ENCODE measurements around the gene KRT85.
A peak's percentile ranks its signal among the peaks of the same experiment; 100 is the strongest.

Gene KRT85

GRCh38 chr12:52394836-52395405, 27.6 kb upstream of the KRT85 start:
- DNase-seq, result no peak

DNA sequence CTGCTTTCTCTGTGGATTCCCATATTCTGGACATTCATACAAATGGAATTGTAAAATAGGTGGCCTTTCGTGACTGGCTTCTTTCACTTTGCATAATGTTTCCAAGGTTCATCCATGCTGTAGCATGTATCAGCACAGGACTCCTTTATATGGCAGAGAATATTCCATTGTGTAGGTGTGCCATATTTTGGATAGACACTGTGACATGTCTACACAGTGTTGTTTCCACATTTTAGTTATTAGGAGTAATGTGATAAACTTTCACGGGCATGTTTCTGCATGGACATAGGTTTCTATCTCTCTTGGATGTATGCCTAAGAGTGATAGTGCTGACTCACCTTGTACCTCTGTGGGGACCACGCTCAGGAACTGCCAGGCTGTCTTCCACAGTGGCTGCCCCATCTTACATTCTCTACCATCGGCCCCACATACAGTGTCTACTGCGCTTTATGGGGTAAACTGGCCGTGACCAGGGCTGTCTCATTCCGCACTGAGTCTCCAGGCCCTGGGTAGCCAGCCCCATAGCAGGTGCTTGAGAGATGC, 25.3 kb upstream of the KRT85 start:
- no peak for DNase-seq

GRCh38 chr12:52391618-52392002, 24.3 kb upstream of the KRT85 start:
- no peak for DNase-seq

GRCh38 chr12:52390739-52391617, 23.7 kb upstream of the KRT85 start:
- DNase-seq, result peak in 3 of 4 experiments; percentile 9 to 40 (median 30)

GRCh38 chr12:52389313-52390207, 22.3 kb upstream of the KRT85 start:
- DNase-seq, result no peak

DNA sequence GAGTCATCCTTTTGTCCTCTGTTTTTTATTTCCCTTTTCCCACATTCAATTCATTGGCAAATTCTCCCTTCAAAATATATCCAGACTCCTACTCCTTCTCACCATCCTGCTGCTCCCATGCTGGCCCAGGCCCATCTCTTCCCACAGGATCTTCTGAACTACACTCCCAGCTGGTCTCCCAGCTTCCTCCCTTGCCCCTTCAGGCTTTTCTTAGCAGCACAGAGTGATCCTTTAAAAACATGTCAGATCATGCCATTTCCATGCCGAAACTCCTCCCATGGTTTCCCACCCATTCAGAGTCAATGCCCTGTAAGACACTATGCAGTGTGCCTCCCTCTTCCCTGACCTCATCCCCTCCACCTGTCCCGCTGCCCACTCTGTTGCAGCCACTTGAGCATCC, 20.6 kb upstream of the KRT85 start:
- no peak for DNase-seq

DNA sequence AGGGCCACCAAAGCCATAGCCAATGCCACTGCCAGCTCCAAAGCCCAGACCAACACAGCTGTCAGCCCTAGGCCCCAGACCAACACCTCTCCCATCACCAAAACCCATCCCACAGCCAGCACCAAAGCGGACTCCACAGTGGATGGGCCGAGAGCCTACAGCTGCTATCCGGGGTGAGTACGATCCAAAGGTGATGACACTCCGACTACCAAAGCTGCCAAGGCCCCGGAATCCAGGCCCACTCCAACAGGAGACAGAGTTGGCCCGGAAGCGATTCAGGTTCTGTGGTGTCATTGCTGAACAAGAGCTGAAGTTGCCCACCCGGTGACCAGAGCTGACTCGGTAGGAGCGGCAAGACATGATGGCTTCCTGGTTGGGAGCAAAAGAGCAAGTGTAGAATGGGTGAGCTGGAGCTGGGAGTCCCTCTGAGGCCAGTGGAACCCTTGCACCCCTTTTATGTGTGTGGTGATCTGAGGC, 18.0 kb upstream of the KRT85 start, which contains the start of gene KRT84:
KRT84 (minus strand) TSS at position 427 of the 477 bp plus-strand sequence; CDS start at position 360, 67 bp downstream.
- no peak for DNase-seq

- DNase-seq, result no peak
Observed at GRCh38 chr12:52383331-52383730, 16.1 kb upstream of the KRT85 start.

- no peak for DNase-seq
Observed at GRCh38 chr12:52382854-52383253, 15.6 kb upstream of the KRT85 start.

DNA sequence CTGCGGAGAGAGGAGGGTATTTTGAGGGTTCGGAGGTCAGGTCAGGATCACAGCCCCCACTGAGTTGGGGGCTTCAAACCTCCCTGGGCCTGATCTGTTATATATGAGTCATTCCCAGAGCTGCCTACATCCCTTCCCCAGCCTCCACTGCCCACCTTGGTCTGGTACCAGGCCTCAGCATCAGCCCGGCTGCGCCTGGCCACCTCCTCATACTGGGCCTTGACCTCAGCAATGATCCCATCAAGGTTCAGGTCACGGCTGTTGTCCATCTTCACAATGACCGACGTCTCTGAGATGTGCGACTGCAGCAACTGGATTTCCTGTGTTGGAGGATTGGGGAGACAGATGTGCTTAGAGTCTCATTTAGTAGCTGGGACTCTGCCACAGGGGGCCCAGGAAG, 13.9 kb upstream of the KRT85 start:
- DNase-seq, result no peak

GRCh38 chr12:52380271-52380694, 13.0 kb upstream of the KRT85 start:
- DNase-seq, result peak; percentile 10 to 55 (median 33)

- no peak for DNase-seq
Observed at GRCh38 chr12:52379536-52379935, 12.3 kb upstream of the KRT85 start.

- no peak for DNase-seq
Observed at GRCh38 chr12:52378091-52378490, 10.8 kb upstream of the KRT85 start.

GRCh38 chr12:52377266-52377665, 10.0 kb upstream of the KRT85 start:
- DNase-seq, result no peak

GRCh38 chr12:52372216-52373154, 5.2 kb upstream of the KRT85 start:
- DNase-seq, result peak; percentile 80 to 89 (median 87)

DNA sequence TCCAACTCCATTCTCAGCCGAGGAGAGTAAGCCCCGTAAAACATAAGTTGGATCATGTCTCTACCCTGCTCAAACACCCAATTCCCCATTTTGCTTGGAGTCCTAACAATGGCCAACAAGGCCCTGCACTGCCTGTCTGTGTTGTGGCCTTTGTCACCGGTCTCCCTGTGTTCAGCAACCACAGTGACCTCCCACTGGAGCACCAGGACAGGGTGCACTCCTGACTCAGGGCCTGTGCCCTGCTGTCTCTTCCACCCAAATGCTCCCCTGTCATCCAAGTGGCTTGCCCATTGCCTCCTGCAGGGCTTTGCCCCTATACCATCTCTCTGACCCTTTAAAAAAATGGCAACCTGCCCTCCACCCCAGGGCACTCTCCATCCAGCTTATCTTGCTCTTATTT, 4.4 kb upstream of the KRT85 start:
- DNase-seq, result no peak

DNA sequence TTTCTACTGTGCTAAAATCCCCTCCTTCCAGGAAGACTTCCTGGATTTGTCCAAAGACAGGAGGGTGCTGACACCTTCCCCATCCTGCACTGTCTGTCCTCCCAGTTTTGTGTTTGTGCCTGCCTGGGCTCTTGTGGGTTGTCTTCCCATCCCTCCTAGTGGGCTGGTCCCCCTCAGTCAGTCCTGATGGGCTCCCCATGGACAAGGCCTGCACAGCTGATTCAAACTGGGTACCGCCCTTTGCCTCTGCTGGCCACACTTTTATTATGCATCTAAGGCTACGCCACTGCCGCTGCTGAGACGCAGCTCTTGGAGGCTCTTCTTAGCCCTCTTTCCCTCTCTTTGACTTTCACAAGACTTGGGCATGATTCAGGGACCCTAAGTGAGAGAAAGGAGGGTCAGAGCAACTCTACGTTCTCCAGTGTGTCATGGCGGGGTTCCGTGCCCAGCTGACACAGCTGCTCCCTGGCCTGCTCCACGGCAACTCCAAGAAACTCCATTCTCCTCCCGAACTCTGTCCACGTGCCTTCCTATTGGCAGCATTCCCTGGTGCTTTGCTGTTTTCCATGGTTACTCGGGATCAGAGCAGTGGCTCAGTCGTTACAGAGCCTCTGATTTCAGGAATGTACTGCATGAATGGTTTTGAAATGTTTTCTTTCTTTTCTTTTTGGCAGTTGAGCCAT, 3.8 kb upstream of the KRT85 start:
- DNase-seq, result no peak

DNA sequence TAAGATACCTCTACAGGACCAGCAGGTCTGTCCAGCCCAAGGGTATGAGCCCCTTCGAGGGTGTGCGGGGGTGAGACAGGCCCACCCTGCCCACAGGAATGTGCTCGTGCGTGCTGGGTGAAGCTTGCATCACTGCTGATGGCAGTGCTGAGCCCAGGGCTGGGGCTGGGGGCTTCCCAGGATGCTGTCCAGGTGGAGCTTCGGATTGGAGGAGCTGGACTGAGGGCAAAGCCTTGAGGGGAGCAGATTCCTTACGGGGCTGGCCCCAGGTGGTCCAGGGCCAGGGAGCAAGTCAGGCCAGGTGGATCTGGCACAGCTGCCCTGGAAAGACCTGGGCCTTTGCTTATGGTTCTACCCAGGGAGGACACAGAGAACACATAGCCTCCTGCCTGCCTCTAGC, 2.5 kb upstream of the KRT85 start:
- DNase-seq, result no peak

DNA sequence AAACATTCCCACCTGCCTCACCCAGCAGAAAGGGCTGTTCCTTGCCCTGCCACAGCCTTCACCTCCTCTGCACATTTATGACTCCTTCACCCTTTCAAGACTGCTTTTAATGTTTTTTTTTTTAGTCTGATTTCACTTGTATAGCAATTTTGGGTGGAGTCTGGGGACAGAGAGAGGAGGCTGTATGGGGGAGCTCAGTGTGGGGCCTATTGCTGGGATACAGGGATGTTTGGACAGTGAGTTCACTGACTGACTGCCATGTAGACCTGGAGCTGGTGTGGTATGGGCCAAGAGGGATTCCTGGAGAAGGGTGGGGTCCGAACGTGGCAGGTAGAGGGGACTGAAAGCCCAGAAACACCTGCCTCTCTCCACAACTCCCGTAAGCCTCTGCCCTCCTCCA, 1.9 kb upstream of the KRT85 start:
- no peak for DNase-seq

DNA sequence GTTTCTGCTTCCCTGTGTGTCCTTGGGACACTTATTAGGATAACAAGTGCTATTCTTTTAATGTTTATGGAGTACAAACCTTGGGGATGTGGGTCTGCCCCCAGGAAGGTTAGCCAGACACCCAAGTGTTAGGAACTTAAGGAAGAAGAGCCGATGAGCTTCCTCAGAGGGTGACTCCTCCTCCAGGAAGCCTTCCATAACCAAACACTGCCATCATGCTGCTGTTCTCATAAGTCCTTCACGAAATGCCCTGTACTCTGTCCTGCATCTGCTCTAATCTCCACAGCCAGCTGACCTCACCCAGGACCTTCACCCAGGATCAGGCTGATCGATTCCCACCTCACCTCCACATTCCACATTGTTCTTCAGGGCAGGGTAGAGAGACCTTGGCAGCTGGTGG, 1.2 kb upstream of the KRT85 start:
- no peak for DNase-seq

DNA sequence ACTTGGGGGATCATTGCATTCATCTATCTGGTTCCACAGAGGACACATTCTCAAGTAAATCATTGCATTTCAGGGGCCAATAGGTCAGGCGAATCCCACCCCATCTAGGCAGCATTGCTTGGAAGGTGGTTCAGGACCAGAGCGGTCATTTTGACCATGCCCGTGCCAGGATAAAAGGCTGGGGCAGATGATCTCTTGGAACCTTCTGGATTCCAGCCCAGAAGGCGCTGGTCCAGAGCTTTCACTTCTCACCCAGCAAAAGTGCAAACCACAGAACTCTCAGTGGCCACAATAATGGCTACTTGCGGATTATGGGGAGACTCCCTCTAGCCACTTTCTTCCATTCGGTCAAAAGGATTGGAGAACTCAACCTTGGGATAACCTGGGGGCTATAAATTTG, 595 bp upstream of the KRT85 start:
- DNase-seq, result no peak
